Measurements from ENCODE around the gene SERPINB2.

- TF ChIP-seq ZNF598 (CRISPR knock-in tag; IDR thresholded peaks at IDR 0.05; ENCODE audit: borderline replicate concordance) (no peak), MEF2D (CRISPR knock-in tag; IDR thresholded peaks at IDR 0.05) (no peak), KLF16 (CRISPR knock-in tag; IDR thresholded peaks at IDR 0.05) (no peak), ZNF768 (CRISPR knock-in tag; IDR thresholded peaks at IDR 0.05) (no peak), POLR2AphosphoS5 (IDR thresholded peaks at IDR 0.05; ENCODE audit: low read depth, low read length) (no peak)
These were observed 6.7 kb downstream of the SERPINB2 start for GRCh38 chr18:63894106-63894772.
